Tibial artery (tissue), 4 donors: ENCODE data around the gene HNF4A.

Source experiments
- DNase-seq, 2 donors: peaks; one replicate each; pipeline ENCODE4 v3.0.0-alpha.2; 2019
- H3K27ac ChIP-seq, 2 donors: fragments of 200-600 bp; sonication (generic) in 1 of 2; 1 replicate in 1 of 2; 2 replicates in 1 of 2; pipeline ENCODE4 v1.5.1; 2018 to 2019; ENCODE audit warnings: mild to moderate bottlenecking in 1 of 2
- H3K27me3 ChIP-seq, 2 donors: fragments of 200-600 bp; sonication (generic) in 1 of 2; one replicate each; pipeline versions ENCODE4 v1.5.1 to v1.6.0; 2016 to 2019
- H3K36me3 ChIP-seq, 3 donors: fragments of 200-600 bp; sonication (generic) in 2 of 3; one replicate each; pipeline ENCODE4 v1.5.1; 2016 to 2019; ENCODE audit warnings: mild to moderate bottlenecking in 2 of 3
- H3K4me1 ChIP-seq, 4 donors: fragments of 200-600 bp; sonication (generic) in 2 of 4; 1 replicate in 3 of 4; 2 replicates in 1 of 4; pipeline ENCODE4 v1.5.1; 2016 to 2019
- H3K4me3 ChIP-seq, 2 donors: fragments of 200-600 bp; sonication (generic) in 1 of 2; 1 replicate in 1 of 2; 2 replicates in 1 of 2; pipeline ENCODE4 v1.5.1; 2018 to 2019; ENCODE audit warnings: mild to moderate bottlenecking in 2 of 2
- H3K9me3 ChIP-seq, 3 donors: fragments of 200-600 bp; sonication (generic) in 1 of 3; one replicate each; pipeline ENCODE4 v1.5.1; 2016 to 2019
- intact Hi-C: fragments of 100-400 bp; cut with DNase I; formaldehyde crosslinking; loops from one replicate; pipeline ENCODE4 v1.15.0; 2023; ENCODE audit warnings: low total_unique reads
- TF ChIP-seq, protein P1 (sequence below), 2 experiments: fragments of 200-600 bp in 1 of 2; fragments of 450-650 bp in 1 of 2; IDR thresholded peaks; one replicate each; pipeline ENCODE4 v1.5.1; 2017 to 2019; ENCODE audit warnings: antibody characterized with exemption in 2 of 2, mild to moderate bottlenecking in 1 of 2, moderate library complexity in 1 of 2

Gene HNF4A

GRCh38 chr20:44388466-44389023 lies 33.0 kb downstream of the HNF4A start:
- Histone ChIP-seq H3K36me3 (no peaks in the 10 kb centered on the region), H3K4me3 (no peak overlapping the region), H3K4me1 (peaks cover 0 to 10% (median 6%) of the 10 kb centered on the region in 4 donors), H3K27me3 (peaks cover 0 to 60% of the 10 kb centered on the region in 2 donors), H3K27ac (no peak overlapping the region), H3K9me3 (no peaks in the 10 kb centered on the region)
- intact Hi-C loops = loop anchor here (5.0 to 10.0 kb wide), 4 partner anchors 76 to 356 kb away; partner anchors contain the start of gene KCNK15
- TF ChIP-seq, protein P1, sequence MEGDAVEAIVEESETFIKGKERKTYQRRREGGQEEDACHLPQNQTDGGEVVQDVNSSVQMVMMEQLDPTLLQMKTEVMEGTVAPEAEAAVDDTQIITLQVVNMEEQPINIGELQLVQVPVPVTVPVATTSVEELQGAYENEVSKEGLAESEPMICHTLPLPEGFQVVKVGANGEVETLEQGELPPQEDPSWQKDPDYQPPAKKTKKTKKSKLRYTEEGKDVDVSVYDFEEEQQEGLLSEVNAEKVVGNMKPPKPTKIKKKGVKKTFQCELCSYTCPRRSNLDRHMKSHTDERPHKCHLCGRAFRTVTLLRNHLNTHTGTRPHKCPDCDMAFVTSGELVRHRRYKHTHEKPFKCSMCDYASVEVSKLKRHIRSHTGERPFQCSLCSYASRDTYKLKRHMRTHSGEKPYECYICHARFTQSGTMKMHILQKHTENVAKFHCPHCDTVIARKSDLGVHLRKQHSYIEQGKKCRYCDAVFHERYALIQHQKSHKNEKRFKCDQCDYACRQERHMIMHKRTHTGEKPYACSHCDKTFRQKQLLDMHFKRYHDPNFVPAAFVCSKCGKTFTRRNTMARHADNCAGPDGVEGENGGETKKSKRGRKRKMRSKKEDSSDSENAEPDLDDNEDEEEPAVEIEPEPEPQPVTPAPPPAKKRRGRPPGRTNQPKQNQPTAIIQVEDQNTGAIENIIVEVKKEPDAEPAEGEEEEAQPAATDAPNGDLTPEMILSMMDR (IDR thresholded peaks at IDR 0.05) = peak; percentile 65 to 67
- peak; percentile 49 to 76 for DNase-seq

GRCh38 chr20:44389871-44390270 lies 34.4 kb downstream of the HNF4A start:
- no peak overlapping the region for H3K4me3 ChIP-seq
- H3K27me3 ChIP-seq = peaks cover 0 to 56% of the 10 kb centered on the region in 2 donors
- H3K36me3 ChIP-seq = no peaks in the 10 kb centered on the region
- DNase-seq = no peak
- no peaks in the 10 kb centered on the region for H3K9me3 ChIP-seq
- intact Hi-C loops = loop anchor here (5.0 to 10.0 kb wide), 4 partner anchors 75 to 355 kb away; partner anchors contain the start of gene KCNK15
- H3K27ac ChIP-seq = no peak overlapping the region
- H3K4me1 ChIP-seq = peaks cover 0 to 10% (median 6%) of the 10 kb centered on the region in 4 donors
- TF ChIP-seq, protein P1 (IDR thresholded peaks at IDR 0.05) = no peak

- no peak overlapping the region for H3K27ac ChIP-seq
- no peaks in the 10 kb centered on the region for H3K9me3 ChIP-seq
- peaks cover 0 to 10% (median 6%) of the 10 kb centered on the region in 4 donors for H3K4me1 ChIP-seq
- peaks cover 0 to 56% of the 10 kb centered on the region in 2 donors for H3K27me3 ChIP-seq
- no peak for DNase-seq
- TF ChIP-seq, protein P1 (IDR thresholded peaks at IDR 0.05) = no peak
- intact Hi-C loops = no loop called here
- no peaks in the 10 kb centered on the region for H3K36me3 ChIP-seq
- H3K4me3 ChIP-seq = no peak overlapping the region
Observed at GRCh38 chr20:44390280-44390679, 34.8 kb downstream of the HNF4A start.

DNA sequence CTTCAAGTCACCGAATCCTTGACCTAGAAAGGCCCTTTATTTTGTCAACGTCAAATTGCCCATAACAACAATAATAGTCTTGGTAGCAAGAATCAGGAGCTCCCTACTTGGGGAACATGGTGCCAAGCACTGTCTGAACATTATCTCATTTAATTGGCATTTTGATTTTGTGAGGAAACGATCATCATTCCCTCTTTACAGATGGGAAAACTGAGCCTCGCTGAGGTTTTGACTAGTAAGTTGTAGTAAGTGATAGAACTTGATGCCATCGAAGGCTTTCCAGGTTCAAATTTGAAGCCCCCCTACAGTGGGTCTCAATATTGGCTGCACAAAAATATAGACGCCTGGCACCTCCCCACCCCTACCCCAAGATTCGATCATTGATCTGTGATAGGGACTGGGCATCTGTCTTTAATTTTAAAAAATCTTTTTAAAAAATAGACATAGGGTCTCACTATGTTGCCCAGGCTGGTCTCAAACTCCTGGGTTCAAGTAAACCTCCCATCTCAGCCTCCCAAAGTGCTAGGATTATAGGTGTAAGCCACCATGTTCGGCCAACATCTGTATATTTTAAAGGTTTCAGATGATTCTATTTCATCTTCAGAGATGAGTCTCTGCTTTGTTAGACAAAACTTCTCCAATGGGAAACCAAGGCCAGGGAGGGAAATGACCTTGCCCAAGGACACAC lies 36.7 kb downstream of the HNF4A start:
- peaks cover 0 to 49% of the 10 kb centered on the region in 2 donors for H3K27me3 ChIP-seq
- H3K27ac ChIP-seq = no peak overlapping the region
- TF ChIP-seq, protein P1 (IDR thresholded peaks at IDR 0.05) = no peak
- H3K9me3 ChIP-seq = no peaks in the 10 kb centered on the region
- DNase-seq = no peak
- no peak overlapping the region for H3K4me3 ChIP-seq
- intact Hi-C loops = no loop called here
- H3K36me3 ChIP-seq = no peaks in the 10 kb centered on the region
- peaks cover 0 to 10% (median 6%) of the 10 kb centered on the region in 4 donors for H3K4me1 ChIP-seq

- intact Hi-C loops = no loop called here
- no peak for DNase-seq
- TF ChIP-seq, protein P1 (IDR thresholded peaks at IDR 0.05) = no peak
- Histone ChIP-seq H3K27ac (no peak overlapping the region), H3K36me3 (no peaks in the 10 kb centered on the region), H3K27me3 (peaks cover 0 to 43% of the 10 kb centered on the region in 2 donors), H3K4me3 (no peak overlapping the region), H3K4me1 (peaks cover 0 to 9% (median 6%) of the 10 kb centered on the region in 4 donors), H3K9me3 (no peaks in the 10 kb centered on the region)
Observed at GRCh38 chr20:44392776-44393607, 37.5 kb downstream of the HNF4A start.
